ENCODE results near the gene MSMO1. TPM values are rescaled to one million over a fixed set of nuclear protein-coding genes. Genes with fewer than 3 reads are reported as not detected.
"Not testable (repeated sequence)": the region's sequence is repeated elsewhere in the genome, so short reads cannot be mapped to it uniquely, and the experiment has no call there.

The MSMO1 gene
- total and polyA plus RNA-seq, 2 donors (not counting 1 experiment from before 2014, with no cell fraction given): 7.3 to 30.8 TPM

DNA sequence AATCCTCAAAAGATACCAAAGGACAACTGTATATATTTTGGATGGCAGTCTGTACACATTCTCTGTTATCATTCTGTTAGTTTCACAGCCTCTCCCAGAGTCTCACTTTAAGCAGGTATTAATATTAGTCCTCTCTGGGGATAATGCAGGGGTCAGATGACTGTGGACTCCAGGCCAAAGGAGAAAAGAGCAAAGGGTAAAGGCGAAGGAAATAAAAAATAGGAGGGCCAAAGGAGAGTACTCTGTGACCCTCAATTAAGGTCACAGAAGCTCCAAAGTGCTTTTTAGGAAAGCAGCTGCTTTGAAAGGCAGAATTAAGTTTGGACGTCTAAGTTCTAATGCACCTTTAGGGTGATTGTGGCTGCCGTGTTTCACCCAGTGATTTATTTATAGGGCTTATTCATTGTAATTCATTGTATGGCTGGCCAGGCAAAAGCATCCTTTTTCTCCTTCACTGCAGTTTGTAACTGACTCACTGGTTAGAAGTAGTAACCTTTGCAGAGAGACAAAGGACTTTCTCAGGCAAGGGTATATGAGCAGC, 7.8 kb downstream of the MSMO1 start:
- Mint-ChIP-seq H3K4me1 (peaks cover 23% of the 10 kb centered on the region), H3K27me3 (no peaks in the 10 kb centered on the region), H3K4me3 (no peak overlapping the region), H3K27ac (peak overlapping the region; percentile 21), H3K9me3 (ENCODE audit: insufficient read depth) (no peaks in the 10 kb centered on the region)
- TF ChIP-seq, protein P1, sequence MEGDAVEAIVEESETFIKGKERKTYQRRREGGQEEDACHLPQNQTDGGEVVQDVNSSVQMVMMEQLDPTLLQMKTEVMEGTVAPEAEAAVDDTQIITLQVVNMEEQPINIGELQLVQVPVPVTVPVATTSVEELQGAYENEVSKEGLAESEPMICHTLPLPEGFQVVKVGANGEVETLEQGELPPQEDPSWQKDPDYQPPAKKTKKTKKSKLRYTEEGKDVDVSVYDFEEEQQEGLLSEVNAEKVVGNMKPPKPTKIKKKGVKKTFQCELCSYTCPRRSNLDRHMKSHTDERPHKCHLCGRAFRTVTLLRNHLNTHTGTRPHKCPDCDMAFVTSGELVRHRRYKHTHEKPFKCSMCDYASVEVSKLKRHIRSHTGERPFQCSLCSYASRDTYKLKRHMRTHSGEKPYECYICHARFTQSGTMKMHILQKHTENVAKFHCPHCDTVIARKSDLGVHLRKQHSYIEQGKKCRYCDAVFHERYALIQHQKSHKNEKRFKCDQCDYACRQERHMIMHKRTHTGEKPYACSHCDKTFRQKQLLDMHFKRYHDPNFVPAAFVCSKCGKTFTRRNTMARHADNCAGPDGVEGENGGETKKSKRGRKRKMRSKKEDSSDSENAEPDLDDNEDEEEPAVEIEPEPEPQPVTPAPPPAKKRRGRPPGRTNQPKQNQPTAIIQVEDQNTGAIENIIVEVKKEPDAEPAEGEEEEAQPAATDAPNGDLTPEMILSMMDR (IDR thresholded peaks at IDR 0.05): no peak
- TF ChIP-seq EZH2 (IDR thresholded peaks at IDR 0.05; ENCODE audit: borderline replicate concordance, insufficient read depth, low read depth, low read length, poor library complexity, severe bottlenecking): no peak
- Histone ChIP-seq H3K27me3 (replicated peaks in 1 of 4; ENCODE audit: control extremely low read depth in 1 of 4, control insufficient read depth in 3 of 4, insufficient read depth in 4 of 4, low read length in 3 of 4) (no peaks in the 10 kb centered on the region), H2AFZ (ENCODE audit: insufficient read depth, low read depth, low read length, poor library complexity, severe bottlenecking) (no peak overlapping the region), H3K79me2 (ENCODE audit: control insufficient read depth, insufficient read depth, low read length) (peaks cover 38% of the 10 kb centered on the region), H4K20me1 (ENCODE audit: control insufficient read depth, insufficient read depth, low read length, poor library complexity, severe bottlenecking) (peaks cover 19% of the 10 kb centered on the region), H3K4me2 (replicated peaks; ENCODE audit: low read depth, low read length, poor library complexity, severe bottlenecking) (no peak overlapping the region), H3K4me1 (ENCODE audit: control insufficient read depth in 2 of 2, insufficient read depth in 2 of 2, low read length in 2 of 2) (peaks cover 0 to 9% of the 10 kb centered on the region in 2 donors), H3K27ac (ENCODE audit: low read length in 2 of 2) (no peak overlapping the region), H3K9me3 (ENCODE audit: control extremely low read depth in 1 of 3, control insufficient read depth in 2 of 3, insufficient read depth in 1 of 3, low read length in 2 of 3) (no peaks in the 10 kb centered on the region), H3K9ac (ENCODE audit: low read length) (no peak overlapping the region), H3K4me3 (ENCODE audit: control extremely low read depth in 1 of 5, extremely low read depth in 1 of 5, insufficient read depth in 1 of 5, low read depth in 2 of 5, low read length in 4 of 5) (no peak overlapping the region), H3K36me3 (replicated peaks in 1 of 2; ENCODE audit: control extremely low read depth in 1 of 2, control insufficient read depth in 1 of 2, extremely low read depth in 1 of 2, insufficient read depth in 2 of 2, low read length in 1 of 2) (peaks cover 9 to 35% of the 10 kb centered on the region in 2 experiments)
- ChIA-PET POLR2A (no interaction called here), CTCF (interaction anchor here (1.1 to 1.9 kb wide), 2 partner anchors 204 to 223 kb away, joined by 3 to 4 read pairs; partner anchors contain the start of gene TMEM192)
- DNase-seq (no peak), ATAC-seq (ENCODE audit: low read depth) (no peak)
- WGBS (ENCODE audit: insufficient coverage): 90% methylated on average over 2 of the region's 3 CpGs
- intact Hi-C loops (cut with micrococcal nuclease): no loop called here

DNA sequence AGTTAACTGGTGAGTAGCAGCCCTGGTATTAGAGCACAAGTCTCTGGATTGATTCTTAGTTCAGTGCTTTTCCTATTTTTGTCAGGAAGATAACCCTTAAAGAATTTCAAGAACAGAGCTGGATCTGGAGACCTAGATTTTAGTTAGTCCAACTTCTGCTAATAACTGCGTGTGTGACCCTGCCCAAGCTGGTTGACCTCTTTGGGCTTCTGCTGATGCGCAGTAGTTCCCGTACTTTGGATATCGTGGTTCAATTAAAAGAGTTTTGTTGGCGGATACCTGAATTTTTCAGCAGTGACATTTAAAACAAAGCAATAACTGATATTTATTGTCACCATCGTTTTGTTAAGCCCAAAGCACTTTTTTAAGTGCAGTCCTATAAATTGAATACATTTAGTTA, 9.3 kb downstream of the MSMO1 start:
- no peaks in the 10 kb centered on the region for H3K9me3 Mint-ChIP-seq (ENCODE audit: insufficient read depth)
- no peak overlapping the region for H3K4me2 ChIP-seq (replicated peaks; ENCODE audit: low read depth, low read length, poor library complexity, severe bottlenecking)
- no peak for ATAC-seq (ENCODE audit: low read depth)
- peaks cover 11% of the 10 kb centered on the region for H4K20me1 ChIP-seq (ENCODE audit: control insufficient read depth, insufficient read depth, low read length, poor library complexity, severe bottlenecking)
- H3K79me2 ChIP-seq (ENCODE audit: control insufficient read depth, insufficient read depth, low read length): peaks cover 23% of the 10 kb centered on the region
- peaks cover 14 to 42% of the 10 kb centered on the region in 2 experiments for H3K36me3 ChIP-seq (replicated peaks in 1 of 2; ENCODE audit: control extremely low read depth in 1 of 2, control insufficient read depth in 1 of 2, extremely low read depth in 1 of 2, insufficient read depth in 2 of 2, low read length in 1 of 2)
- H3K4me3 Mint-ChIP-seq: no peak overlapping the region
- no peaks in the 10 kb centered on the region for H3K27me3 Mint-ChIP-seq
- no peak overlapping the region for H2AFZ ChIP-seq (ENCODE audit: insufficient read depth, low read depth, low read length, poor library complexity, severe bottlenecking)
- no peak overlapping the region for H3K9ac ChIP-seq (ENCODE audit: low read length)
- DNase-seq: no peak
- no peaks in the 10 kb centered on the region for H3K27me3 ChIP-seq (replicated peaks in 1 of 4; ENCODE audit: control extremely low read depth in 1 of 4, control insufficient read depth in 3 of 4, insufficient read depth in 4 of 4, low read length in 3 of 4)
- H3K27ac ChIP-seq (ENCODE audit: low read length in 2 of 2): no peak overlapping the region
- no peak overlapping the region for H3K4me3 ChIP-seq (ENCODE audit: control extremely low read depth in 1 of 5, extremely low read depth in 1 of 5, insufficient read depth in 1 of 5, low read depth in 2 of 5, low read length in 4 of 5)
- WGBS (ENCODE audit: insufficient coverage): 97% methylated on average over 2 of the region's 6 CpGs
- H3K4me1 Mint-ChIP-seq: peaks cover 13% of the 10 kb centered on the region
- POLR2A ChIA-PET: no interaction called here
- CTCF ChIA-PET: interaction anchor here (1.1 kb wide), 1 partner anchor 224 kb away, joined by 3 read pairs; the partner anchor contains the start of gene TMEM192
- H3K9me3 ChIP-seq (ENCODE audit: control extremely low read depth in 1 of 3, control insufficient read depth in 2 of 3, insufficient read depth in 1 of 3, low read length in 2 of 3): no peaks in the 10 kb centered on the region
- peaks cover 0 to 9% of the 10 kb centered on the region in 2 donors for H3K4me1 ChIP-seq (ENCODE audit: control insufficient read depth in 2 of 2, insufficient read depth in 2 of 2, low read length in 2 of 2)
- intact Hi-C loops (cut with micrococcal nuclease): no loop called here
- TF ChIP-seq, protein P1 (IDR thresholded peaks at IDR 0.05): no peak
- no peak for TF ChIP-seq EZH2 (IDR thresholded peaks at IDR 0.05; ENCODE audit: borderline replicate concordance, insufficient read depth, low read depth, low read length, poor library complexity, severe bottlenecking)
- no peak overlapping the region for H3K27ac Mint-ChIP-seq

DNA sequence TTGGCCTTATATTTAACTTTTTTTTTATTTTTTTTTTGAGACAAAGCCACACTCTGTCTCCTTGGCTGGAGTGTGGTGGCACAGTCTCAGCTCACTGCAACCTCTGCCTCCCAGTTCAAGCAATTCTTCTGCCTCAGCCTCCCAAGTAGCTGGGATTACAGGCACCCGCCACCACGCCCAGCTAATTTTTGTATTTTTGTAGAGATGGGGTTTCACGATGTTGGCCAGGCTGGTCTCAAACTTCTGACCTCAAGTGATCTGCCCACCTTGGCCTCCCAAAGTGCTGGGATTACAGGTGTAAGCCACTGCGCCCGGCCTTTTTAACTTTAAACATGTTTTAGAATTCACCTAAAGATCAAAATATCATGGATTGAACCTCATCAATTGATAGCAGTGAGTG, 14.9 kb downstream of the MSMO1 start:
- no CpG with 5 or more reads among the region's 5 CpGs for WGBS (ENCODE audit: insufficient coverage)
- H4K20me1 ChIP-seq (ENCODE audit: control insufficient read depth, insufficient read depth, low read length, poor library complexity, severe bottlenecking); H3K79me2 ChIP-seq (ENCODE audit: control insufficient read depth, insufficient read depth, low read length); DNase-seq; ATAC-seq (ENCODE audit: low read depth); H3K4me3 ChIP-seq (ENCODE audit: control extremely low read depth in 1 of 5, extremely low read depth in 1 of 5, insufficient read depth in 1 of 5, low read depth in 2 of 5, low read length in 4 of 5); H3K27me3 ChIP-seq (replicated peaks in 1 of 4; ENCODE audit: control extremely low read depth in 1 of 4, control insufficient read depth in 3 of 4, insufficient read depth in 4 of 4, low read length in 3 of 4); H3K4me3 Mint-ChIP-seq; H3K4me1 ChIP-seq (ENCODE audit: control insufficient read depth in 2 of 2, insufficient read depth in 2 of 2, low read length in 2 of 2); H3K27me3 Mint-ChIP-seq; H2AFZ ChIP-seq (ENCODE audit: insufficient read depth, low read depth, low read length, poor library complexity, severe bottlenecking); H3K27ac ChIP-seq (ENCODE audit: low read length in 2 of 2); H3K9me3 Mint-ChIP-seq (ENCODE audit: insufficient read depth); H3K9ac ChIP-seq (ENCODE audit: low read length); H3K4me1 Mint-ChIP-seq; H3K27ac Mint-ChIP-seq; H3K9me3 ChIP-seq (ENCODE audit: control extremely low read depth in 1 of 3, control insufficient read depth in 2 of 3, insufficient read depth in 1 of 3, low read length in 2 of 3); H3K4me2 ChIP-seq (replicated peaks; ENCODE audit: low read depth, low read length, poor library complexity, severe bottlenecking): not testable (repeated sequence)
- POLR2A ChIA-PET: interaction anchor here (0.7 kb wide), 1 partner anchor 13 kb away, joined by 6 read pairs; no protein-coding TSS in a partner anchor
- intact Hi-C loops (cut with micrococcal nuclease): loop anchor here (5.0 kb wide), 2 partner anchors 40 to 230 kb away; partner anchors contain the start of gene TMEM192
- CTCF ChIA-PET: interaction anchor here (1.2 to 6.2 kb wide), 4 partner anchors 13 to 215 kb away, joined by 3 to 96 read pairs (median 6); no protein-coding TSS in a partner anchor
- H3K36me3 ChIP-seq (replicated peaks in 1 of 2; ENCODE audit: control extremely low read depth in 1 of 2, control insufficient read depth in 1 of 2, extremely low read depth in 1 of 2, insufficient read depth in 2 of 2, low read length in 1 of 2): peaks cover 14 to 33% of the 10 kb centered on the region in 2 experiments

Data from B cell (primary cell).